Osteocyte (in vitro differentiated cells): Measurements from ENCODE around the gene SPINT1. TPM values are rescaled to one million over a fixed set of nuclear protein-coding genes. Genes with fewer than 3 reads are reported as not detected.
"Not testable (repeated sequence)": the region's sequence is repeated elsewhere in the genome, so short reads cannot be mapped to it uniquely, and the experiment has no call there.

ENCODE experiments used
- DNase-seq: peaks from one replicate; pipeline ENCODE4 v3.0.0; 2021; ENCODE audit warnings: mixed read lengths; ENCODE audit not compliant: unreplicated experiment; ENCODE audit errors: extremely low spot score
- H3K27ac Mint-ChIP-seq: one replicate; pipeline ENCODE4 v1.8.0; 2021; ENCODE audit warnings: mild to moderate bottlenecking, mixed read lengths; ENCODE audit not compliant: unreplicated experiment
- H3K27me3 Mint-ChIP-seq: one replicate; pipeline ENCODE4 v1.8.0; 2021; ENCODE audit warnings: mixed read lengths; ENCODE audit not compliant: unreplicated experiment
- H3K36me3 Mint-ChIP-seq: one replicate; pipeline ENCODE4 v1.8.0; 2021; ENCODE audit warnings: mixed read lengths; ENCODE audit not compliant: unreplicated experiment
- H3K4me1 Mint-ChIP-seq: one replicate; pipeline ENCODE4 v1.8.0; 2021; ENCODE audit warnings: mixed read lengths; ENCODE audit not compliant: unreplicated experiment
- H3K4me3 Mint-ChIP-seq: one replicate; pipeline ENCODE4 v1.8.0; 2021; ENCODE audit warnings: mild to moderate bottlenecking, moderate library complexity, mixed read lengths; ENCODE audit not compliant: unreplicated experiment
- H3K9me3 Mint-ChIP-seq: one replicate; pipeline ENCODE4 v1.8.0; 2021; ENCODE audit warnings: mixed read lengths; ENCODE audit not compliant: unreplicated experiment
- total RNA-seq: library from RNA; stranded (reverse); gene quantifications from 2 replicates; pipeline ENCODE4 v1.2.1, GENCODE V29; 2021
- TF ChIP-seq, protein P1 (sequence below): fragments of 200-600 bp; sonication (generic); IDR thresholded peaks from 2 replicates; pipeline ENCODE4 v1.5.0; 2021; ENCODE audit warnings: antibody characterized with exemption, mild to moderate bottlenecking, moderate library complexity

The SPINT1 gene
- total RNA-seq, 1 donor from 2014 or later = 5.5 TPM

DNA sequence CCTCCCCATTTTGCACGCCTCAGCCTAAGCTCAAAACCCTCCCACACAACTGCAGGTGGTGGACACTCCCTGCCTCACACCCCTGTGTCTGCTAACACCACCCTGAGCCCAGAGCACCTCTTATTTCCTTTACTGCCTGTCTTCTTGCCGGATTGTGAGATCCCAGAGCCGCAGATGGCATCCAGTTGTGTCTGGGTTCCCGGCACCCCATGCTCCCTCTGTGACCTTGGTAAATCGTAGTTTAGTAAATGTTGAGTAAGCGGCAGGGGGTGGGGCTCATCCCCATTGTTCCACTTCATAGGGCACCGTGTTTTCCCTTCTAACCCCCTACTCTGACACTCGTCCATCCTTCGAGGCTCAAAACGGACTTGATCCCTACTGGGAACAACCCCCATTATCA is 14.9 kb downstream of the SPINT1 start:
- TF ChIP-seq, protein P1, sequence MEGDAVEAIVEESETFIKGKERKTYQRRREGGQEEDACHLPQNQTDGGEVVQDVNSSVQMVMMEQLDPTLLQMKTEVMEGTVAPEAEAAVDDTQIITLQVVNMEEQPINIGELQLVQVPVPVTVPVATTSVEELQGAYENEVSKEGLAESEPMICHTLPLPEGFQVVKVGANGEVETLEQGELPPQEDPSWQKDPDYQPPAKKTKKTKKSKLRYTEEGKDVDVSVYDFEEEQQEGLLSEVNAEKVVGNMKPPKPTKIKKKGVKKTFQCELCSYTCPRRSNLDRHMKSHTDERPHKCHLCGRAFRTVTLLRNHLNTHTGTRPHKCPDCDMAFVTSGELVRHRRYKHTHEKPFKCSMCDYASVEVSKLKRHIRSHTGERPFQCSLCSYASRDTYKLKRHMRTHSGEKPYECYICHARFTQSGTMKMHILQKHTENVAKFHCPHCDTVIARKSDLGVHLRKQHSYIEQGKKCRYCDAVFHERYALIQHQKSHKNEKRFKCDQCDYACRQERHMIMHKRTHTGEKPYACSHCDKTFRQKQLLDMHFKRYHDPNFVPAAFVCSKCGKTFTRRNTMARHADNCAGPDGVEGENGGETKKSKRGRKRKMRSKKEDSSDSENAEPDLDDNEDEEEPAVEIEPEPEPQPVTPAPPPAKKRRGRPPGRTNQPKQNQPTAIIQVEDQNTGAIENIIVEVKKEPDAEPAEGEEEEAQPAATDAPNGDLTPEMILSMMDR = no peak
- Mint-ChIP-seq H3K27ac (no peak overlapping the region), H3K4me3 (no peak overlapping the region)

DNA sequence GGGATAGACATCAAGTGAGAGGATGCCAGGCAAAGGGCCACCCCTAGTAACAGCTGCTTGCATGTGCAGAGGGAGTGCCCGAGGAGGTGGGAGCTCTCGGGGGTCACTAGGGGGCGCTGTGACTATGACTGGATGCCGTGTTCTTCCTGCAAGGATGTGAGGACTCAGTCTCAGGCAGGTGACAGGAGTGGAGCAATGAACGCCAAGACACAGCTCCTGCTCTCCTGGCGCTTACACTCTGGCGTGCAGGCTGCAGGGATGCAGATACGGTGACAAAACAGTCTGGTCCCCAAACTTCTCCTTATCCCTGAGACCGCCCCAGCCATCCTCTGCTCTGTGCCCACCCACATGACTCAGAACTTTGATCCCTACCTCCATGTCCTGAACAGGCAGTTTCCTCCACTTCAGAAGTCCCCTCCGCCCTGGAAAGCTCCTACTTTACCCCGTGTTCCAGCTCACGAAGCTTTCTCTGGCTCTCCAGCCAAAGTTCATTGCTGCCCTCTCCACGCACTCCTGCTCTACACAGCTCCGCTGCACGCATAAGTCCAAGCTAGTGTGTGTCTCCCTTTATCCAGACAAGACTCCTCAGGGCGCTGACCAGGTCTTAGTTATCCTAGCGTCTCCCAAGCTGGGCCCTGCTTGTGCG is 15.5 kb downstream of the SPINT1 start:
- peak; percentile 92 for DNase-seq
- Mint-ChIP-seq H3K4me1 (peaks cover 14% of the 10 kb centered on the region), H3K9me3 (no peaks in the 10 kb centered on the region), H3K27ac (no peak overlapping the region), H3K36me3 (no peaks in the 10 kb centered on the region), H3K4me3 (no peak overlapping the region), H3K27me3 (no peaks in the 10 kb centered on the region)
- TF ChIP-seq, protein P1 = peak; percentile 82

More for the DNA sequence above, 14.9 kb downstream of the SPINT1 start:
- H3K27me3 Mint-ChIP-seq = no peaks in the 10 kb centered on the region
- no peaks in the 10 kb centered on the region for H3K36me3 Mint-ChIP-seq
- peaks cover 8% of the 10 kb centered on the region for H3K4me1 Mint-ChIP-seq
- DNase-seq = no peak
- no peaks in the 10 kb centered on the region for H3K9me3 Mint-ChIP-seq

DNA sequence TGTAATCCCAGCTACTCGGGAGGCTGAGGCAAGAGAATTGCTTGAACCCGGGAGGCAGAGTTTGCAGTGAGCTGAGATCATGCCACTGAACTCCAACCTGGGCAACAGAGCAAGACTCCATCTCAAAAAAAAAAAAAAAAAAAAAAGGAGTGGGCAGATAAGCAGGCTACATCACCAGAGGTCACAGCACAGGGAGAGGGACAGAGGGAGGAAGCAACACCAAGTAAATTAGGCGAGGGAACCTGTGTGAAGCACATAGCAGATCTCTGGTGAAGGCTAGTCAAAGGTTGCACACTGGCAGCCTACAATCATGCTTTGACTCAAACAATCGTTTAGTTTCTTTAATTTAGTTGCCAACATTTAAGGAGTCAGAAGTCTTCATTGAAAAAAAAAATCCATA is 17.3 kb downstream of the SPINT1 start:
- H3K4me3 Mint-ChIP-seq, H3K36me3 Mint-ChIP-seq, H3K27ac Mint-ChIP-seq, H3K9me3 Mint-ChIP-seq, DNase-seq, H3K27me3 Mint-ChIP-seq: not testable (repeated sequence)
- H3K4me1 Mint-ChIP-seq = peaks cover 24% of the 10 kb centered on the region

DNA sequence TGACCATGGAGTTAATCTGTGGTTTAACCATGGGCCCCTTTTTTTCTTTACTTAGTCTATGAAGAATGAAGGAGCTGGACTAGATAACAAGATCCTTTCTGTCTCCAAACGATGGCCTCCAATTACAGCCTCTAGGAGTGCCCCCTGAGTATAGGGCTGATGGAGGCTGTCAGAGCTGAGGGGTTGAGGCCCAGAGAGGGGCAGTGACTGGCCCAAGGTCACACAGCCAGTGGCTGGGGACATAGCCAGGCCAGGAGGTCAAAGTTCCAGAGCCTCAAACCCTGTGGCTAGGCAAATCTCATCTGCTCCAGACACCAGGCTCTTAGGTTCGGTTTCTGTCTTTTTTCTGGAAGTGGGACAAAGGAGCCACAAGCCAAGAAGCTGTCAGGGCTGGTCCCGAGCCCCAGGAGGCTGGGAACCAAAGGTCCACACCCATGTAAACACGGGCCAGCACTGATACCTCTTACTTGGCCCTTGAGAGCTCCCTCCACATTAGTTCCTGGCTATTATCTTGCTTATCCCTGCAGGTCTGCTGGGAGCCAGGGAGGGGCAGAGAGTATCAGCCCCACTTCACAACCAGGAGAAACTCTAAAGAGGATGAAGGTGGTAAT is 19.9 kb downstream of the SPINT1 start:
- Mint-ChIP-seq H3K27me3 (no peaks in the 10 kb centered on the region), H3K9me3 (no peaks in the 10 kb centered on the region), H3K4me1 (peaks cover 17% of the 10 kb centered on the region), H3K36me3 (no peaks in the 10 kb centered on the region), H3K4me3 (no peak overlapping the region), H3K27ac (no peak overlapping the region)
- DNase-seq = no peak
- TF ChIP-seq, protein P1 = no peak

DNA sequence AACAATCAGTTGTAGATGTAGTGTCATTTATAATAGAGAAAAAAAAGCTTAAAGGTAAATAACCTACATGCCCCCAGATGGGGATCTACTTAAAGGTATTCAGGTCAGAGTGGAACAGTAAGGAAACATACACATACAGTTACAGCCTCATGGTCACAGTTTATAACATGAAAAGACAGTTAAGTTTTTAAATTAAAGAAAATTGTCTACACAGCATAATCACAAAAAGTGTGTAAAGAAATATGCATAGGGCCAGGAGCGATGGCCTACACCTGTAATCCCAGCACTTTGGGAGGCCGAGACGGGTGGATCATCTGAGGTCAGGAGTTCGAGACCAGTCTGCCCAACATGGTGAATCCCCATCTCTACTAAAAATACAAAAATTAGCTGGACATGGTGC is 23.4 kb downstream of the SPINT1 start:
- H3K4me3 Mint-ChIP-seq = no peak overlapping the region
- TF ChIP-seq, protein P1 = no peak
- H3K4me1 Mint-ChIP-seq = peaks cover 17% of the 10 kb centered on the region
- no peaks in the 10 kb centered on the region for H3K9me3 Mint-ChIP-seq
- no peaks in the 10 kb centered on the region for H3K36me3 Mint-ChIP-seq
- H3K27me3 Mint-ChIP-seq = peaks cover 4% of the 10 kb centered on the region
- DNase-seq = no peak
- H3K27ac Mint-ChIP-seq = no peak overlapping the region
